Erythroblast (primary cell): ENCODE data around the gene ACSL1.

Experiments
- DNase-seq, 2 experiments: peaks; one replicate each; lab custom pipeline; 2025; lab: John Stamatoyannopoulos, UW
- GATA1 ChIP-seq: IDR thresholded peaks from 2 replicates; pipeline ENCODE4 v1.6.1; 2011; ENCODE audit warnings: low read depth, mild to moderate bottlenecking, control low read depth, low read length, moderate library complexity
- POLR2A ChIP-seq: IDR thresholded peaks from 2 replicates; pipeline ENCODE4 v1.6.1; 2011; ENCODE audit warnings: mild to moderate bottlenecking, low read length

The ACSL1 gene

DNA sequence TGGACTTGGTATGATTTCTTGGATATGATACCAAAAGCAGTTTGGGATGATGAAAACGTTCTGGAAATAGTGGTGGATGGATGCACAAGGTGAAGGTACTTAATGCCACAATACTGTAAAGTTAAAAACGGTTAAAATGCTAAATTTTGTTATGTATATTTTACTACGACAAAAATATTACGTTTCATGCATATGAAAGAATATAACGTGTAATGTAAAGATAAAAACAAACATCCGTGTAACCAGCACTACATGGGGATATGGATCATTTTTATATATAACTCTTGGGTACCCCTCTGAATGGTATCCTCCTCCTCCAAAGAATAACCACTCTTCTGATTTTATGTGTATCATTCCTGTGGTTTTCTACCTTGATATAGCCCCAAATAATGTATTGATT is 91.0 kb downstream of the ACSL1 start:
- TF ChIP-seq POLR2A, result no peak
- no peak for TF ChIP-seq GATA1
- DNase-seq, result no peak

DNA sequence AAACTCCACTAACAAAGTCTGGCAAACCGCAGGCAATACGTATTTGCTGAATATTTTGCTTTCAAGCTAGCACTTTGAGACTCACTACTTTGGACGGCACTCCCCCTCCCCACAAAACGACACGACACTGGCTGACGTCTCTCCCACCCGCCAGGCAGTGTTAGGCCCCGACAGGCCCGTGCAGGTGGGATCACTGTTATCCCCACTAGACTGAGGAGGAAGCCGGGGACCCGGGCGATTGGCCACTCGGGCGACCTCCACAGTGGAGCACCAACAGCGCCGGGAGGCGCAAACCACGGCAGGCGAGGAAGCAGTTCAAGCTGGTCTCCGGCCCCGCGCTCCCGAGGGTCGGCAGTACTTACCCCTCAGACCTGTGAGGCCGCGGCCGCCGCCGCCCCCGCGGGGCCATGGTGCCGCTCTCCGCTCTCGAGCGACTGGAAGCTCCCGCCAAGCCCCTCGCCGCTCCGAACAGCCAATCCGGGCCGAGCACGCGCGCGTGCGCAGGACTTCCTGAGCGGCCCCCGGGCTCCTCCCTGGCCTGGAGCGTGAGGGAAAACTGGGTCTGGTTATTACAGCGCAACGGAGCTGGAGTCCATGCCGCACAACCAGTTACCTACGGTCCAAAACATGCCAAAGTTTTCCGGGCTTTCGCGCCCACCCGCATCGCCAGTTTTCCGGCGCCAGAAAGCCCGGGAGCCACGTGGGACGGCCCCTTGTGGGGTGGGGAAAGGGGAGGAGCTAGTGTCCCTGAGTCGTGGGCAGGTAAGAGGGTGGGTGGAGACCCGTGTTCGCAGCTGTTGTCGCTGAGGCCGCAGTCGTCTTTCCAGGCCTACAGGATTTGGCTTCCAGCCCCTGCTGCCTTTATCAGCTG is 91.9 kb downstream of the ACSL1 start, which contains the start of gene CENPU:
Gene CENPU (minus strand): TSS at position 443 of the 871 bp plus-strand sequence. CDS start 34 bp downstream, at position 409.
- peak; percentile 99 for DNase-seq
- TF ChIP-seq POLR2A (peak; percentile 94), GATA1 (no peak)

DNA sequence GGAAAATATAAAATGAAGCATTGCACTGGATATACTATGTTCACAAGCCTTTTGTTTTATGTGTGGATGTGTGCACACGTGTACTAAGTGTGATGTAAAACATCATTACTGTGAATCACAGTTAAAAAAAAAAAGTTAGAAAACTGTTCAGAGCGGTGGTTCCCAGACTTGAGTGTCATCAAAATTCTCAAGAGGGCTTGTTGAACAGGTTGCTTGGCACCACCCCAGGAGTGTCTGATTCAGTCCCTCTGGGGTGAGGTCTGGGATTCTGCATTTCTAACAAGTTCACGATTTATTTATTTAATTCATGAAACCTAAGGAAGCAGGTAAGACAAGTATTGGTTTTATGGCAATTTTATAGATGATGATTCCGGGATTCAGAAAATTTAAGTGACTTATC is 93.6 kb downstream of the ACSL1 start:
- TF ChIP-seq GATA1 (no peak), POLR2A (no peak)
- DNase-seq, result peak; percentile 17 to 34

DNA sequence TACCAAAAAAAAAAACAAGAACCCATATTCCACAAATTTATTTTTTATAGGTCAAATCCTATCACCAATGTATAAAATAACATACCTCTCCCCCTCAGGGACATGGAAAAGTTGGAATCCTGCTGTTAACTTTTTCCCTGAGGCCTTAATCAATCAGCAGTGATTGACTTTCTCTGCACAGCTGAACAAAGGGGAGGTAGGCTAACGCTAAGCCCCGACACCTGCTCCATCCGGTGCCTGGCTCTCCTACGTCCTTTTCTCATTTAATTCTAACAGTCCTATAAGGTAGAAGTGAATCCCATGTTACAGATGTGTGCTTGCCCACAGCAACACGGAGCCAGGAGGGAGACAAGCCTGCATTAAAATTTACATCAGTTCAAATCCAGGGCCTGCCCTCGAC is 94.7 kb downstream of the ACSL1 start:
- no peak for DNase-seq
- TF ChIP-seq POLR2A, result no peak
- TF ChIP-seq GATA1, result no peak

DNA sequence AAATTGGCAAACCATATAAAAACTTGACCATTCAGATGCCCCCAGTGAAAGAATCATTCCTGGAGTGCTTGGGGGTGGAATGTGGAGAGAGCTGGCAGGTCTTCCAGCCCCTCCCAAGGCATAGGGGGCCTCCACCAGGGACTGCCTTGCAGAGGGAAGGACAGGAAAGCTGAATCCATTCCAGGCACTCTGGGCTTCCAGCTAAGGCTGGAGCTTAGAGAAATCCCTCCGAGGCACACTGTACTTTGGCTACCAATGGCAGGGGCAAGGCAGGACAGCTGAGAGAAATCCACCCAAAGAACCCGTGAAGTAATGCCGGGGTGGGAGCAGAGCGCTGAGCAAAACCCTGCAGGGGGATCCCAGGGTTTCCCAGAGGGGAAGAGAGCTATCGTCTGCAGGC is 95.8 kb downstream of the ACSL1 start:
- DNase-seq, result no peak
- TF ChIP-seq GATA1 (no peak), POLR2A (no peak)

DNA sequence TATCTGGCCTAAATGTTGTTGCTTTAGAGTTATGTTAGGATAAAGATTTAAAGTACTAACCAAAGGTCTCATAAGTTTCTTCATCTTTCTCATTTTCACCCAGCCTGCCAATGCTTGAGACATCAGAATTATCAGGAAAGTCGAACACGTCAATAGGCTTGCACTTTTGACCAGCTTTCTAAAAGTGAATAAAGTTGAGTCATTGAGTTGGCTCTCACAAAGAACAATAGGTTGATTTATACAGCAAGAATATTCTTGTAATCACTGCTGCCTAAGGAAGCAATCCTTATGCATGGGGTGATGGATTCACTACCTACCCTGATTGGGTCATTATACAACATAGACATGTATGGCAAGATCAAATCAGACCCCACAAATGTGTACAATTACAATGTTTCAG is 96.9 kb downstream of the ACSL1 start:
- TF ChIP-seq GATA1, result no peak
- no peak for TF ChIP-seq POLR2A
- no peak for DNase-seq

DNA sequence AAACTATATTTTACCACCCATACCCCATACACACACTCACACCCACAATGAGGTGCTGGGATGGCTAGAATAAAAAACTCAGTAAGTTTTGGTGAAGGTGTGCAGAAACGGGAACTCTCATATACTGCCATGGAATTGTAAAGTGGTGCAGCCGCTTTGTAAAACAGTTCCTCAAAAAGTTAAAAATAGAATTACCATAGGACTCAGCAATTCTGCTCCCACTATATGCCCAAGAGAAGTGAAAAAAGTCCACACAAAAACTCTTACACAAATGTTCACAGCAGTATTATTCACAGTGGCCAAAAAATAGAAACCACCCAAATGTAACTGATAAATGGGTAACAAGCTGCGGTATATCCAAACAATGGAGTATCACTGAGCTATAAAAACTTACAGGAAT is 98.3 kb downstream of the ACSL1 start:
- no peak for DNase-seq
- TF ChIP-seq POLR2A, result no peak

DNA sequence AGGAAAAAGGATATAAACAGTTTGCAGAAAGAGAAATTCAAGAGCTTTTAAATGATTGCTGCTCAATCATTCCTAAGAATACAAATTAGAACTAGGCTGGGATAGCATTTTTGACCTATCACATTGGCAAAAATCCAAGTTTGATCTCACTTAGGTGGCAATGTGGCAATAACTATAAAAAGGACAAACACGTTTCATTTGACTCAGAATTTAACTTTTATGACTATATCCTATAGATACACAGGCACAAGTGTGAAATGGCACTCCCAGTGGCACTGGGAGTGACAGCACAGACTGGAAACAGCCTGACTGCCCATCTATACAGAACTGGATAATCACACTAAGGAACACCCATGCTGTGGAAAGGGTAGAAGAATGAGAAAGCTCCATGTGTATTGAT is 103.0 kb downstream of the ACSL1 start:
- DNase-seq, result peak; percentile 12 to 32
- TF ChIP-seq POLR2A (no peak), GATA1 (no peak)

DNA sequence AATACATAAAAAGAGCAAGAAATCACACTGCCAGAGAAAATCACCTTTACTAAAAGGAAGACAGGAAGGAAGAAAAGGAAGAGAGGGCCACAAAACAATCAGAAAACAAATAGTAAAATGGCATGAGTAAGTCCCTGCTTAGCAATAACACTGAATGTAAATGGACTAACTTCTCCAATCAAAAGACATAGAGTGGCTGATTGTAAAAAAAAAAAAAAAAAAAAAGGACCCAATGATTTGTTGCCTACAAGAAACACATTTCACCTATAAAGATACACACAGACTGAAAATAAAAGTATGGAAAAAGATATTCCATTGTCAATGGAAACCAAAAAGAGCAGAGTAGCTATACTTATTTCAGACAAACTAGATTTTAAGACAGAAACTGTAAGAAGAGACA is 104.5 kb downstream of the ACSL1 start:
- TF ChIP-seq POLR2A, result no peak
- TF ChIP-seq GATA1, result no peak
- DNase-seq, result no peak

DNA sequence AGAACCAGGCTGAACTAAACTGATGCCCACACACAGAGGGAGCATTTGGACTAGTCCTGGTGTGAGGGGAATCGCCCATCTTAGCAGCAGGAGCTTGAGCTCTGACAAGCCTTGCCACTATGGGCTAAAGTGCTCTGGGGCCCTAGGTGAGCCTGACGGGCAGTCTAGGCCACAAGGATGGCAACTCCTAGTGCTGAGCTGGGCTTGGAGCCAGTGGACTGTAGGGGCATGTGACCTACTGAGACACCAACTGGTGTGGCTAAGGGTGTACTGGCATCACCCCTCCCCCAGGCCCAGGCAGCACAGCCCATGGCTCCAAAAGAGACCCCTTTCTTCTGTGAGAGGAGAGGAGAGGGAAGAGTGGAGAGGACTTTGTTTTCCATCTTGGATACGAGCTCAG is 106.4 kb downstream of the ACSL1 start:
- no peak for TF ChIP-seq GATA1
- no peak for TF ChIP-seq POLR2A

DNA sequence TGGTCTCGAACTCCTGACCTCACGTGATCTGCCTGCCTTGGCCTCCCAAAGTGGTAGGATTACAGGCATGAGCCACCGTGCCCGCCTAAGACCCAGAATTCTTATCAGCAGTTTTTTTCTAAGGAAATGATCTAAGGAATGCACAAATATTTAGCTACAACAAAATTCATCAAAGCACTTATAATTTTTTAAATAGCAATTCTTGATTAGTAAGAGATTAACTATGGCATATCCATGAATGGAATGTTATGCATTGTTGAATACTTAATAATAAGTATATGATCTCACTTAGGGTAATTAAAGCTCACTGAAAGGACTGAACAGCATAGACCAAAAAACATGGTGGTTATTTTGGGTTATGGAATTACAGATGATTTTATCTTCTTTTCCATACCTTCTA is 110.2 kb downstream of the ACSL1 start:
- TF ChIP-seq POLR2A (no peak), GATA1 (no peak)
- no peak for DNase-seq

More for the DNA sequence above, 106.4 kb downstream of the ACSL1 start:
- no peak for DNase-seq

DNA sequence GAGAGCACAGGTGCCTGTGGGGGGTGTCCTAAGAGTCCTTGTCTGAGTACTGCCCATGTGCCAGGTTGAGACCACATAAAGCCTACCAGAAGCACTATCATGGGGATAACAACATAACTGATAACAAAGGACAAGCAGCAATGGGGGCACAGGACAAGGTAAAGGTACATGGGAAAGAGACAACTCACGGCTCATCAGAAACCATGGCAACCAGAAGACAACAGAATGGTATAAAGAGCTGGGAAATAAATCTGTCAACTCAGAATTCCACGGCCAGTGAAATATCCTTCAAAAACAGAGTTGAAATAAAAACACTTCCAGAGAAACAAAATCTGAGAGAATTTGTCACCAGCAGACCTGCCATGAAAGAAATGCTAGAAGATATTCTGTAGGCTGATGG is 111.9 kb downstream of the ACSL1 start:
- TF ChIP-seq POLR2A, result no peak
- TF ChIP-seq GATA1, result no peak
- no peak for DNase-seq

DNA sequence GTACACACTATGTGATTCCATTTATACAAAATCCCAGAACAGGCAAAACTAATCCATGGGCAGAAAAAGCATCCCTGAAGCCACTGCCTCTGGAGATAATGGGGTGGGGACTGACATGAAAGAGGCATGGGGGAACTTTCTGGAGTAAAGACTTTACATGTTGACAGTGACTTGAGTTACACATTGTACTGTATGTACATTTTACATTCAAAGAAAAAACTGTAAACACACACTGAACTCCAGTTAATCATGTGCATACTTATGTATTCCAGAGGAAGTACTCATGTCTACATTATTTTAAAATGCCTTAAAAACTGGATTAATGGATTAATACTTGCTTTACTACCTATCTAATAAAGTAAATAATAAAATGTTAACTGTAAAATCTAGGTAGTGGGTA is 113.4 kb downstream of the ACSL1 start:
- TF ChIP-seq POLR2A, result no peak
- no peak for TF ChIP-seq GATA1
- no peak for DNase-seq

DNA sequence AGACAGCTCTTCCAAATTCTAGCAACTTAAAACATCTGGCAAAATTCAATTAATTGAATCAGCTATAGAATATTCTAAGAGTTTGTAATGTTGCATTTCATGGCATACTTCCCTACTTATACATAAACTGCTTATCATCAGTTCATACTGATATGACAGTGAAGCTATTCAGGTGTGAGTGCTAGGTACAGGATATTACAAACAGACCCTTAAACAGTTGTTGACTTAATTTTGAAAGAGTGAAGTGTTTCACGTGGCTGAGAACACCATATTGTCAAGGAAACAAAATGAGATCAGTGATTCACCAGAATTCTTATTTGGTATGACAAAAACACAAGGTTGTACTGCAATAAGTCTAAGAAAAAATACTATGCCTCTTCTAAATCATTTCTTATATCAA is 119.3 kb downstream of the ACSL1 start:
- TF ChIP-seq POLR2A (no peak), GATA1 (no peak)
- no peak for DNase-seq

DNA sequence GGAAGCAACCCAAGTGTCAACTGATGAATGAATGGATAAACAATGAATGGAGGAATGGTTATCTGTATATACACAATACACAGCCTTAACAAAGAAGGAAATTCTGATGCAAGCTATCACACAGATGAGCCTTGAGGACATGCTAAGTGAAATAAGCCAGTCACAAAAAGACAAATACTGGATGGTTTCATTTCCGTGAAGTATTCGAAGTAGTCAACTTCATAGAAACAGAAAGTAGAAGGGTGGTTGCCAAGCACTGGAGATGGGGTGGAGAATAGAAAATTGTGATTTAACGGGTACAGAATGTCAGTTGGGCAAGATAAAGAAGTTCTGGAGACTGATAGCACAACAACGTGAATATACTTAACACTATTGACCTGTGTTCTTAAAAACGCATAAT is 120.1 kb downstream of the ACSL1 start:
- no peak for TF ChIP-seq GATA1
- no peak for TF ChIP-seq POLR2A
- DNase-seq, result peak; percentile 18 to 34
